MG63 (cell line): Measurements from ENCODE around the gene FAM184A. TPM values are rescaled to one million over a fixed set of nuclear protein-coding genes. Genes with fewer than 3 reads are reported as not detected.
"Not testable (repeated sequence)": the region's sequence is repeated elsewhere in the genome, so short reads cannot be mapped to it uniquely, and the experiment has no call there.

Source experiments
- DNase-seq: peaks from one replicate; pipeline ENCODE4 v3.0.0-alpha.2; 2020
- H3K27me3 ChIP-seq: fragments of 250-450 bp; sonication (Bioruptor Pico); 2 replicates; pipeline ENCODE4 v1.5.1; 2020; ENCODE audit warnings: mild to moderate bottlenecking, moderate library complexity
- H3K36me3 ChIP-seq: fragments of 250-450 bp; sonication (Bioruptor Pico); 2 replicates; pipeline ENCODE4 v1.5.1; 2020; ENCODE audit warnings: mild to moderate bottlenecking, moderate library complexity
- H3K4me3 ChIP-seq: fragments of 250-450 bp; sonication (Bioruptor Pico); 2 replicates; pipeline ENCODE4 v1.5.1; 2020; ENCODE audit warnings: mild to moderate bottlenecking, moderate library complexity
- H3K9me3 ChIP-seq: fragments of 250-450 bp; sonication (Bioruptor Pico); 2 replicates; pipeline ENCODE4 v1.5.1; 2020; ENCODE audit warnings: mild to moderate bottlenecking, moderate library complexity
- total RNA-seq: library from RNA; depleted of rRNA; stranded (reverse); fragments of >200 nt; shearing (Covaris generic); gene quantifications from 2 replicates; pipeline ENCODE4 v1.2.3, GENCODE V29; 2014; ENCODE audit warnings: low replicate concordance

FAM184A gene
- total RNA-seq, 1 experiment from 2014 or later, result 0.13 TPM

DNA sequence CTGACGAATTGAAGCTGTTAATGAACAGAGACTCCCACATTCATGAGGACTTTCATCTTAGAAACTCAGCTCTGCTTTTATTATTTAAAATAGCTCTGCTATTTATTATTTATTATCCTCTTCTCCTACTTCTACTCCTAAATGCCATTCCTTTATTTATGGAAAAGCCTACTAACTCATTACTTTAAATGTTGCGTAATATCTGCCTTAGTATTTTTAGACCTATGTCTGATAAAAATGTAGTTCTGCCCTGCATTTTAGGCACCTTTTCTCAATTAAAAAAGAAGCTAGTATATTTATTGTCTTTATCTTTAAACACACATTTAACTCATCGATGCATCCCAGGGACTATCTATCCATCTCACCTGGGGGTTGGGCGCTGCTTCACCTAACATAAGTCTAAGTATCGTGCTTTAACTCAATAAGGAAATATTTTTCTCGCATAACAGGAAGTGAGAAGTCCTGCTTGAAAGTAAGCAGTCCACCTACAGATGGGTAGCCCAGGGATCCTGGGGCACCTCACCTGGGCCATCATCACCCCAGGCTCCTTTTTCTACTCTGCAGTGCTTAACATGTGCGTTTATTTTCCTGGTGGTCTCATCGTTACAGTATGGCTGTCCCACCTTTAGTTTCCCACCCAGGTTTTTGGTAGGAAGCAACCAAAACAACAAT is 31.3 kb upstream of the FAM184A start:
- no peaks in the 10 kb centered on the region for H3K9me3 ChIP-seq
- DNase-seq, result no peak
- H3K27me3 ChIP-seq, result no peaks in the 10 kb centered on the region
- no peaks in the 10 kb centered on the region for H3K36me3 ChIP-seq
- H3K4me3 ChIP-seq, result no peak overlapping the region

DNA sequence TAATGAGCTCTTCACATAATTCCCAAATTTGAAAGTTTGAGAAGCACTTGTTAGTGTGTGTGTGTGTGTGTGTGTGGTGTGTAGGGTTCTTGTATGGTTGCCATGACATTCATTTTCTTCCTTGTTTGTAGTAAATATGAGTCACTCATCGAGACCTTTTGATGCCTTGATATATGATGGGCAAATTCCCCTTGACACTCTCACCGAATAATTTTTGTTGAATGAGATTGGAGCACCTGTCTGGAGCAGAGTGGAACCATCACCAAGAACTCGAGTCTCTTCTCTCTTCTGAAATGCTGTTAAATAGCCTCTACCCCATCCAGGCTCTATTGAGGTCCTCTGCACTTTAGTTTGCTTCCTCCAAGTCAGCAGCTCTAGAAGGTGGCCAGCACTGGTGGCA is 29.6 kb upstream of the FAM184A start:
- no peak overlapping the region for H3K4me3 ChIP-seq
- H3K36me3 ChIP-seq, result no peaks in the 10 kb centered on the region
- H3K27me3 ChIP-seq, result no peaks in the 10 kb centered on the region
- no peaks in the 10 kb centered on the region for H3K9me3 ChIP-seq
- DNase-seq, result no peak

DNA sequence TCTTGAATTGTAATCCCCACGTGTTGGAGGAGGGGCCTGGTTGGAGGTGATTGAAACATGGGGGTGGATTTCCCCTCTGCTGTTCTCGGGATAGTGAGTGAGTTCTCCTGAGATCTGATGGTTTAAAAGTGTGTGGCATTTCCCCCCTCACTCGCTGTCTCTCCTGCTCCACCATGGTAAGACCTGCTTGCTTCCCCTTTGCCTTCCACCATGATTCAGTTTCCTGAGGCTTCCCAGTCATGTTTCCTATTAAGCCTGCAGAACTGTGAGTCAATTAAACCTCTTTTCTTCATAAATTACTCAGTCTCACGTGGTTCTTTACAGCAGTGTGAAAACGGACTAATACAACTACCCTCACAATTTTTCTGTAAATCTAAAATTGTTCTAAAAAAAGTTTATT is 26.8 kb upstream of the FAM184A start:
- no peak for DNase-seq
- H3K9me3 ChIP-seq, result no peaks in the 10 kb centered on the region
- no peak overlapping the region for H3K4me3 ChIP-seq
- H3K36me3 ChIP-seq, result no peaks in the 10 kb centered on the region
- no peaks in the 10 kb centered on the region for H3K27me3 ChIP-seq

DNA sequence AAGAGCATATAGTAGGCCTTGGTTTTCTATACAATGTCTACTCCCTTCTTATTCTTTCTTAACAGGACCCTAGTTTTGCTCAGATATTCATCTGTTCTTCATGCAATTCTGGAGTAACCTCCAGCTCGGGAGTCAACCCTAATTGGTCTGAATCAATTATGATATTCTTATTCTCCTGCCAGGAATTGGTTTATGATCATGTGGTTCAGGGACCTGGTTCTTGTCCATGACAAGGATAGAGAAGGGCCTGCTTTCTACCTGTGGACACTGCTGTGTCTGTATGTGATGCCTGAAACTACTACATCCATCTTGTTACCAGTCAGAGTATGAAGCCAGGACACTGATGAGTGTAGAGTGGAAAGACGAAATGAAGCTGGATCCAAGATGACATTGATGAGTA is 24.4 kb upstream of the FAM184A start:
- H3K9me3 ChIP-seq, result no peaks in the 10 kb centered on the region
- DNase-seq, result no peak
- no peaks in the 10 kb centered on the region for H3K27me3 ChIP-seq
- no peak overlapping the region for H3K4me3 ChIP-seq
- no peaks in the 10 kb centered on the region for H3K36me3 ChIP-seq

DNA sequence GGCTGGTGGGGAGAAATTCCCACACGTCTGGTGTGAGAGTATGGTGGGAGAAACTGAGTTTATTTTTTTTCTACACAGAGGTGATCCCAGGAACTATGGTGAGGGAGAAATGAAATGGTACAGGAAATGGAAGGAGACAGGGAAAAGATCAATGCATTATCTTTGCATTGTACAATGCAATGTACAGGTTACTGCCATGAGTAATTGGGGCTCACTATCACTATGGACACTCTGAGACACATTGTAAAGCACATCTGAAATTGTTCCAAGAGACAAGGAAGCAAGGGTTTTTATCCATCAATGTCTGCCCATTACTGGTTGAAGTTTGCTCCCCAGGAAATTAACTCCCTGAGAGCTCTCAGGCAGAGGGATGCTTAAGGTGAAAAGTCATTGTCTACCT is 21.7 kb upstream of the FAM184A start:
- no peaks in the 10 kb centered on the region for H3K27me3 ChIP-seq
- no peak for DNase-seq
- H3K4me3 ChIP-seq, result no peak overlapping the region
- H3K36me3 ChIP-seq, result no peaks in the 10 kb centered on the region
- no peaks in the 10 kb centered on the region for H3K9me3 ChIP-seq

DNA sequence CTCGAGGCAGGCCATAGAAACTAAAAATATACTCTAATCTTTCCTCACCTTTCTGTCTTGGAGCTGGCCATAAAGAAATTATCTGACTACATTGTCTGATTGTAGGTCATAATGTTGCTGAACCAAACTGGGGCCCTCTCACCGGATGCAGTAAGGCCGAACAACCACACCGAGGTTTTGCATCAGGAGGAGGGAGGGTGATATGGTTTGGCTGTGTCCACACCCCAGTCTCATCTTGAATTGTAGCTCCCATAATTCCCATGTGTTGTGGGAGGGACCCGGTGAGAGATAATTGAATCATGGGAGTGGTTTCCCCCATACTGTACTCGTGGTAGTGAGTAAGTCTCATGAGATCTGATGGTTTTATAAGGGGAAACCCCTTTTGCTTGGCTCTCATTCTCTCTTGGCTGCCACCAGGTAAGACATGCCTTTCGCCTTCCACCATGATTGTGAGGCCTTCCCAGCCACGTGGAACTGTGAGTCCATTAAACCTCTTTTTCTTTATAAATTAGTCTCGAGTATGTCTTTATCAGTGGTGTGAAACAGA is 19.4 kb upstream of the FAM184A start:
- DNase-seq, H3K4me3 ChIP-seq, H3K27me3 ChIP-seq, H3K9me3 ChIP-seq, H3K36me3 ChIP-seq: not testable (repeated sequence)

DNA sequence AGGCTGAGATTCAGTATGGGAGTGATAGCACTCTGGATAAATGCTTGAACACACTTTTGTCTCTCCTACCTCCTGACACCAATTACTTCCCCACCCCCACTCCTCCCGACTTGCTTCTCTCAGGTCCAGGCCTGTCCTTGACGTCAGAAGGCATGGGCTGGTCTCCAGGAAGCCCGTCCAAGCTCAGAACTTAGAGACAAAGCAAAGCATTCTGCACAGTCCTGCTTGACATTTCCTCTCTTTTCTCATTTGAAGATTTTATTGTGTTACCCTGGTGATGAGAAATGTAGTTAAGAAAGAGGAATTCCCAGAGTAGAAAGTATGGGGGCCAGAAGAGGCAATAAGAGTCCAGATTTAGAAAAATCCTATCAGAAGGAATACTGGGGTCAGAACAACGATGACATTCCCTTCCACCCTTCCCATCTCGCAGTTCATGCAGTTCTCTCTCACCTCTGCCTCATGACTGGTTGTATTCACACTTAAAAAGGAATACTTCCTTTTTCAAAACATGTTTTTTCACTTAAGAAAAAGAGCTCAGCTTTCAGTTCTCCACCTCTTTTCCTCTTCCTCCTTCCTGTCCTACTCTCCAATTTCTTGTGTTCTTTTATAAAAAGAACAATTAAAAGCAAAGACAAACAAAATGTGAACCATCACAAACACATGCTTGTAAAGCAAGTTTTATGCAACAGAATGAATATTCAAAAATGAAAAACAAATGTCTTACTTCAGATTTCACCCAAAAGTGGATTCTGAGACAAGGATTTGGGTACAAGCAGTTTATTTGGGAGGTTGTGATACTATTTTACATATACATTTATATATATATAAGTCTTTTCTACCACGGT is 18.5 kb upstream of the FAM184A start:
- H3K4me3 ChIP-seq, result no peak overlapping the region
- DNase-seq, result no peak

DNA sequence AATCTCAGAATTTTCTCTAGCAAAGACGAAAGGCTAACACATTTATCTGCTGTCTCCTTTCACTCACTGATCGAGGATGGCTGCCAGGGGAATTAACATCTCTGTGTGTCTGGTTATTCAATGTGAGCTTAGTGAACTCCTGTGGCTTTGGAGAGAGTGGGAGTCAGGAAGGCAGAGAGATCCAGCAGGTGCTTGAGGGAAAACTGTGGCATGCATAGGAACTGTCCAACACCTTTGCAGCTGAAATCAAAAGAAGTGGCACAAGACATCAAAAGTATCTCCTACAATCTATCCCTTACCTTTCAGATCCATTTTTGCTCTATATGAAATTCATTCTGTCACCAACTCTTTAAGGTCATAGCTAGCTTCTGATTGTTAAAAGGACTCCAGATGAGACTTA is 11.8 kb upstream of the FAM184A start:
- DNase-seq, result no peak
- Histone ChIP-seq H3K9me3 (no peaks in the 10 kb centered on the region), H3K4me3 (no peak overlapping the region), H3K27me3 (peaks cover 5% of the 10 kb centered on the region), H3K36me3 (no peaks in the 10 kb centered on the region)

More for the DNA sequence above, 18.5 kb upstream of the FAM184A start:
- Histone ChIP-seq H3K9me3 (no peaks in the 10 kb centered on the region), H3K36me3 (no peaks in the 10 kb centered on the region), H3K27me3 (no peaks in the 10 kb centered on the region)

DNA sequence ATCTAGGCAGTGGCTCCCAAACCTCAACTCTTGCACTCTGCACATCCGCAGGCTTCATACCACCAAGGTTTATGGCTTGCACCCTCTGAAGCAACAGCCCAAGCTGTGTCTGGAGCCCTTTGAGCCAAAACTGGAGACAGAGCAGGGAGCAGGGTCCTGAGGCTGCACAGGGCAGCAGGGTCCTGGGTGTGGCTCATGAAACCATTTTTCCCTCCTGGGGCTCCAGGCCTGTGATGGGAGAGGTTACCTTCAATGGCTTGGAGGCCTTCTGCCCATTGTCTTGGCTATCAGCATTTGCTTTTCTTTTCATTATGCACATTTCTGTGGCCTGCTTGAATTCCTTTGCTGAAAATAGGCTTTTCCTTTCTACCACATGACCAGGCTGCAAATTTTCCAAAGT is 6.3 kb upstream of the FAM184A start:
- peaks cover 2% of the 10 kb centered on the region; the same call in 1 of the 2 replicates for H3K9me3 ChIP-seq
- H3K27me3 ChIP-seq, result peaks cover 3% of the 10 kb centered on the region
- no peaks in the 10 kb centered on the region for H3K36me3 ChIP-seq
- no peak overlapping the region for H3K4me3 ChIP-seq
- no peak for DNase-seq

DNA sequence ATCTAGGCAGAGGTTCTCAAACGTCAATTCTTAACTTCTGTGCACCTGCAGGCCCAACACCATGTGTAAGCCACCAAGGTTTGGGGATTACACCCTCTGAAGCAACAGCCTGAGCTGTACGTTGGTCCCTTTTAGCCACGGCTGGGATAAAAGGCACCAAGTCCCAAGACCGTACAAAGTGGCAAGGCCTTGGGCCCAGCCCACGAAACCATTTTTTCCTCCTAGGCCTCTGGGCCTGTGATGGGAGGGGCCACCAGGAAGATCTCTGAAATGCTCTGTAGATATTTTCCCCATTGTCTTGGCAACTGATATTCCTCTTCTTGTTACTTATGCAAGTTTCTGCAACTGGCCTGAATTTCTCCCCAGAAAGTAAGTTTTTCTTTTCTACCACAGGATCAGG is 4.5 kb upstream of the FAM184A start:
- H3K9me3 ChIP-seq, result peaks cover 2% of the 10 kb centered on the region; the same call in 1 of the 2 replicates
- DNase-seq, result no peak
- H3K36me3 ChIP-seq, result no peaks in the 10 kb centered on the region
- no peak overlapping the region for H3K4me3 ChIP-seq
- peaks cover 5% of the 10 kb centered on the region for H3K27me3 ChIP-seq

DNA sequence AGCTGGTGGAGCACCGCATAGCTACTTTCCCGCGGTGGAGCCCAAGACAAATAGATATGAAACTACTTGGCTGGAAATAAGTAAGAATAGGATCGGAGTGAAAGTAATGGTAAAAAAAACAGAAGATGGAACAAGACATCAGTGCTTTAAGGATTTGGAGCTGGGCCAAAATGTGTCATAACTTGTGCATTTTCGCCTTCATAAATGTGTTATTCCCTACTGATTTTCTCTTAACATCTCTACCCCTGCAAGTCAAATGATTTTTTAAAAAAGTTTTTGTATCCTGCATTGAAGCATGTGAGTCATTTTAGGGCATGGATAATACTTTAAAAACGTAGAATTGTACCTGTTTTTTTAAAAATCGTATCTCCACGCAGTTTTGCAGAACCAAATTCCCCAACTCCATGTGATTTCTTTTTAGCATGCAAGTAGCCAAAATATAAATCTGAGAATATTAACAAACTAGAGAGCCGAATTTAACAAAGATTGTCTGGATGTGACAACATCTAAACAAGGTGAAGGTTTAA is 882 bp upstream of the FAM184A start:
- peak overlapping the region; percentile 42 for H3K4me3 ChIP-seq
- peaks cover 2% of the 10 kb centered on the region; the same call in 1 of the 2 replicates for H3K9me3 ChIP-seq
- no peaks in the 10 kb centered on the region for H3K36me3 ChIP-seq
- DNase-seq, result peak; percentile 17
- peaks cover 12% of the 10 kb centered on the region; the same call in 1 of the 2 replicates for H3K27me3 ChIP-seq

DNA sequence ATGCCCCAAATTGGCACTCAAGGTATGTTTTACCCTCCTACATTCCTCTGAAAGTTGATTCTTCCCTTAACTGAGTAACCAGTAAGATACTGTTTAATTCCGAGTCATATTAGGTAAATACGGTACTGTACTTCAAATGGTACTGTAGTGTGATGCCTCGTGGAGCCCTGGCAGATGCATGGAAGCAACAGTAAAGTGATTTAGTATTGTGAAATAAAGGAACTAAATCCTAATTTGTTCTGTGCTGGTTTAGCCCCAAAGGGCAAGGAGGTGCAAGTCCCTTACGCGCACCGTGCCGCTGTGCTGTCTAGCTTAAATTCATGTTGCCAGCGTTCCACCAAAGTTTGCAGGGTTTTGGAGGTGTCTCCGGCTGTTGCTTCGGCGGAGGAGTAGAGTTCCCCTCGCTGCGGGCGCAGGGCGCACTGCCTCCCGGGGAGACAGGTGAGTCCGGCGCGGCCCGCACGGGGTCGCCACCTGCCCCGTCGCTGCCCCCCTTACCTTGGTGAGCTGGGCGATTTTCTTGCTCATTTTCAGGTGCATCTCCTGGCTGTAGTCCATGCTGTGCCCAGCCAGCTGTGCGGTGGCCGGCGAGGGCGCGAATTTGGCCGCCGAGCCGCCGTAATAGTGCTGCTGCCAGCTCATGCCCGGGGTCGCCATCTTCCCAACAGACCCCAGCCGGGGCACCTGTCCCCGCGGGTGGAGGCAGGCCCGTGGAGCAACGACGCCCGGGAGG is 655 bp downstream of the FAM184A start:
- H3K4me3 ChIP-seq, result peak overlapping the region; percentile 42
- H3K36me3 ChIP-seq, result no peaks in the 10 kb centered on the region
- peaks cover under 1% of the 10 kb centered on the region; the same call in 1 of the 2 replicates for H3K9me3 ChIP-seq
- peaks cover 12% of the 10 kb centered on the region; the same call in 1 of the 2 replicates for H3K27me3 ChIP-seq
- DNase-seq, result peak; percentile 5

DNA sequence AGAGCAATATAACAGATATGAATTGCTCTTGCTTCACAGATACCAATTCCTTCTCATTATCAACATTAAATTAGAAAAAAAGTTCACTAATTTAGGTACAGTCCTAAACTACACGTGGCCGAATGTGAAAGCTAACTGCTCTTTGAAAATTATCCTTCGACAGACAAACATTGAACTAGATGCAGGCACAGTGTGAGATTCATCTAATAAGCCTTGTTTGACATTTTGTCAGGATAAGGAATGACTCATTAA is 1.1 kb downstream of the FAM184A start:
- no peak for DNase-seq
- no peak overlapping the region for H3K4me3 ChIP-seq
- peaks cover 12% of the 10 kb centered on the region; the same call in 1 of the 2 replicates for H3K27me3 ChIP-seq

DNA sequence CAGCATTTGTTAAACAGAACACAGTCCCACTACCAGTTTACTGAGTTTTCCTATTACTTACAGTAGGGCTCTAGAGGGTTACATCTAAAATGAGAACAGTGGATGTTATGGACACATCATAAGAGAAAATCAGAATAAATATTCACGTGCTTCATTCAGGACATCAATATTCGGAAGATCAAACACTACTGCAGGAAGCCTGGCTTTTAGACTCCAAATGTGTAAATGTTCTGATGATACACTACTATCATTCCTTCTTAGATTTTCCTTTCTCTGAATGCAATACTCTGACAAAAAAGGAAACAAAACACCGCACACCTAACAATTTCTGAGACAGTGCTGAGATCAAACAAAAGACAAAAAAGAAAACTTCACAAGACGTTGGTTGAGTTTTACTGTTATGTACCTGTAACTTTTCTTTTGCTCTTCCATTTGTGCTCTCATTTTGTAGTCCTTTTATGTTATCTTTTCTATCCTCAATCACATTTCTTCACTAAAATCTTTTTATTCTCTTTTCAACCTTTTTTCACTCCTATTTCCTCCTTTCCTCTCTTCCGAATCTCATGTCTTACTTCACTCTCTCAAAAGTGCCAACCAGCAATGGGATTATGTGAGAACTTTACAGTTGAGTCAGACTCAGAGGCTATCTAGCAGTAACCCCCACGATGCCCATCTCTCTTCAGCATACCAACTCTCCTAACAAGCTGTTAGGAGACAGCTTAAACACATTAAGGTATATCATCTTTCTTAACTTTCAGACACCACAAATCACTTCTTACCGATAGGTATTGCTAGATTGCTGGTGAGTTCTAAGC is 1.7 kb downstream of the FAM184A start:
- Histone ChIP-seq H3K9me3 (no peaks in the 10 kb centered on the region), H3K4me3 (no peak overlapping the region), H3K27me3 (peaks cover 12% of the 10 kb centered on the region; the same call in 1 of the 2 replicates), H3K36me3 (no peaks in the 10 kb centered on the region)
- DNase-seq, result no peak

More for the DNA sequence above, 1.1 kb downstream of the FAM184A start:
- Histone ChIP-seq H3K36me3 (no peaks in the 10 kb centered on the region), H3K9me3 (no peaks in the 10 kb centered on the region)

DNA sequence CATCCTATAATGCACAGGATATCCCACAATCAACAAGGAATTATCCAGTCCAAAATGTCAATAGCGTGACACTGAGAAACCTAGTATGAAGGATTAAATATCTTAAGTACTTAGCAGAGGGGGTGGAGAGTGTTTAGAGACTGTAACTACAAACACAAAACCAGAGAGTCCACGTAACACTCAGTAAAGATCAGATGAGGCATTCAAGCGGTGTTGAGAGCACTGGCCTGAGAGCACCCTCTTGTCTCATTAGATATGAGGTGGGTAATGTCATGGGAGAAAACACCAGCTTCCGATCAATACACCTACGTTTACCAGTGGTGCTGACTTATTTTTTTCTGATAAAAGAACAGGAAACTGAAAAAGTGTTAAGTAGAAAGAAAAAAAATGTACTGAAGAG is 2.3 kb downstream of the FAM184A start:
- Histone ChIP-seq H3K27me3 (peaks cover 12% of the 10 kb centered on the region; the same call in 1 of the 2 replicates), H3K9me3 (no peaks in the 10 kb centered on the region), H3K36me3 (no peaks in the 10 kb centered on the region), H3K4me3 (no peak overlapping the region)
- DNase-seq, result no peak
